Activated CD4-positive, alpha-beta T cell treated with anti-CD3 and anti-CD28 coated beads, Interleukin-2, amount 10 ng/mL, durations not matched to agents 24 days and 14 days (primary cell): Measurements from ENCODE around the gene IRGQ. TPM values are rescaled to one million over a fixed set of nuclear protein-coding genes. Genes with fewer than 3 reads are reported as not detected.

ENCODE experiments used
- DNase-seq: peaks from one replicate; pipeline ENCODE4 v3.0.0; 2022
- H3K27ac Mint-ChIP-seq: one replicate; pipeline ENCODE4 v1.8.0; 2022; ENCODE audit warnings: mild to moderate bottlenecking, mixed read lengths
- H3K27me3 Mint-ChIP-seq: one replicate; pipeline ENCODE4 v1.8.0; 2022; ENCODE audit warnings: mixed read lengths
- H3K36me3 Mint-ChIP-seq: one replicate; pipeline ENCODE4 v1.8.0; 2022; ENCODE audit warnings: low read depth, mild to moderate bottlenecking, mixed read lengths
- H3K4me1 Mint-ChIP-seq: one replicate; pipeline ENCODE4 v1.8.0; 2021; ENCODE audit warnings: mixed read lengths
- H3K4me3 Mint-ChIP-seq: one replicate; pipeline ENCODE4 v1.8.0; 2022; ENCODE audit warnings: mild to moderate bottlenecking, moderate library complexity, mixed read lengths
- H3K9me3 Mint-ChIP-seq: one replicate; pipeline ENCODE4 v1.8.0; 2021; ENCODE audit warnings: mixed read lengths
- intact Hi-C: fragments of 100-400 bp; cut with micrococcal nuclease; formaldehyde crosslinking; loops from one replicate; pipeline ENCODE4 v1.15.1; 2023
- total RNA-seq: library from RNA; stranded (reverse); gene quantifications from 2 replicates; pipeline ENCODE4 v1.2.3, GENCODE V29; 2022

Gene IRGQ
- total RNA-seq, 1 donor from 2014 or later = 31.5 TPM

DNA sequence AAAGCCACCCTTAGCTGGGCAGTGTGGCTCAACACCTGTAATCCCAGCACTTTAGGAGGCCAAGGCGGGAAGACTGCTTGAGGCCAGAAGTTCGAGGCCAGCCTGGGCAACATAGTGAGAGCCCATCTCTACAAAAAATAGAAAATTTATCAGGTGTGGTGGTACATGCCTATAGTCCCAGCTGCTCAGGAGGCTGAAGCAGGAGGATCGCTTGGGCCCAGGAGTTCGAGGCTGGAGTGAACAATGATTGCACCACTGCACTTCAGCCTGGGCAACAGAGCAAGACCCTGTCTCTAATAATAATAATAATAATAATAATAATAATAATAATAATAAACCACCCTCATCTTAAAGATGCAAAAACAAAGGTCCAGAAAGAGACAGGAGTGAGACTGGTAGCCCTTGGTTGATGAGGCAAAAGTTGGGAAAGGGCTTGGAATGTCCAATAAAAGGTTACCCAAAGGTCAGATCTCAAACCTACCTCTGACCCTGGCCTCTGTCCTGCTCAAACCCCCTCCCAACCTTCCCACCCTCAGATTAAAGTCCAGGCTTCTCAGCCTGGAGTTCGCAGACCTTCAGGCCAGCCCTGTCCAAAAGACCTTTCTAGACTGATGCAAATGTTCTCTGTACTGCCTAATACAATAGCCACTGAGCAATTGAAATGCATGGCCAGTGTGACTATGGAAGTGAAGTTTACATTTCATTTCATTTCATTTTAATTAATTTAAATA, 53.8 kb downstream of the IRGQ start:
- Mint-ChIP-seq H3K27me3 (no peaks in the 10 kb centered on the region), H3K36me3 (peaks cover 61% of the 10 kb centered on the region), H3K4me3 (no peak overlapping the region), H3K27ac (no peak overlapping the region), H3K9me3 (peaks cover 4% of the 10 kb centered on the region), H3K4me1 (no peaks in the 10 kb centered on the region)
- intact Hi-C loops = no loop called here
- no peak for DNase-seq

DNA sequence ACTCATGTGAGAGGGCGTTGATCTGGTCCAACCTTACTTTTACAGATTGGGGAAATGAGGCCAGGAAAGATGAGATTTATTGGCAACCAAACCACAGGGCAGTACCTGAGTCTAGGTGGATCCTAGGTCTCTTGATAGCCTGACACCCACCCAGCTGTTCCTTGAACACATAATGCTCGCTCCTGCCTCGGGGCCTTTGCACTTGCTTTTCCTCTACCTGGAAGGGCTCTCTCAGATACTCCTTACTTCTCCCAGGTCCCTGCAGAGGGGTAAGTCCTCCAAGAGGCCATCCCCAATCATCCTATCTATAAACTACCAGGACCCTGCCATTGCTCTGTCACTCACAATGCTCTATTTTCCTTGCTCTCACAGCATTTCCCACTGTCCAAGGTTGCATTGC, 55.6 kb downstream of the IRGQ start:
- no peak for DNase-seq
- Mint-ChIP-seq H3K4me1 (peaks cover 2% of the 10 kb centered on the region), H3K36me3 (peaks cover 62% of the 10 kb centered on the region), H3K27me3 (no peaks in the 10 kb centered on the region), H3K4me3 (no peak overlapping the region), H3K9me3 (peaks cover 4% of the 10 kb centered on the region), H3K27ac (no peak overlapping the region)
- intact Hi-C loops = no loop called here

DNA sequence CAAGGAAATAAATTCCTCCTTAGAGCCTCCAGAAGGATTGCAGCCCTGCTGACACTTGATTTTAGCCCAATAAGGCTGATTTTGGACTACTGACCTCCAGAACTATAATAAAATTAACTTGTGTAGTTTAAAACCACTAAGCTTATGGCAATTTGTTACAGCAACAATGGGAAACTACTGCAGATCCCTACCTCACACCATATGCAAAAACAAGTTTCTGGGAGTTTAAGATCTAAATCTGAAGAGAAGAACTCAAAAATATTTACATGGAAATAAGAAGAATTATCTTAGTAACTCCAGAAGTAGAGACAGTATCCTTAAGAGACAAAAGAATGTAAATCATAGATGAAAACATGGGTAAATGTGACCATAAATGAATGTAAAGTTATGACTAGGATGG, 57.0 kb downstream of the IRGQ start:
- Mint-ChIP-seq H3K27me3 (no peaks in the 10 kb centered on the region), H3K27ac (no peak overlapping the region), H3K4me1 (peaks cover 6% of the 10 kb centered on the region), H3K4me3 (no peak overlapping the region), H3K36me3 (peaks cover 53% of the 10 kb centered on the region), H3K9me3 (peaks cover 4% of the 10 kb centered on the region)
- no peak for DNase-seq
- intact Hi-C loops = no loop called here

DNA sequence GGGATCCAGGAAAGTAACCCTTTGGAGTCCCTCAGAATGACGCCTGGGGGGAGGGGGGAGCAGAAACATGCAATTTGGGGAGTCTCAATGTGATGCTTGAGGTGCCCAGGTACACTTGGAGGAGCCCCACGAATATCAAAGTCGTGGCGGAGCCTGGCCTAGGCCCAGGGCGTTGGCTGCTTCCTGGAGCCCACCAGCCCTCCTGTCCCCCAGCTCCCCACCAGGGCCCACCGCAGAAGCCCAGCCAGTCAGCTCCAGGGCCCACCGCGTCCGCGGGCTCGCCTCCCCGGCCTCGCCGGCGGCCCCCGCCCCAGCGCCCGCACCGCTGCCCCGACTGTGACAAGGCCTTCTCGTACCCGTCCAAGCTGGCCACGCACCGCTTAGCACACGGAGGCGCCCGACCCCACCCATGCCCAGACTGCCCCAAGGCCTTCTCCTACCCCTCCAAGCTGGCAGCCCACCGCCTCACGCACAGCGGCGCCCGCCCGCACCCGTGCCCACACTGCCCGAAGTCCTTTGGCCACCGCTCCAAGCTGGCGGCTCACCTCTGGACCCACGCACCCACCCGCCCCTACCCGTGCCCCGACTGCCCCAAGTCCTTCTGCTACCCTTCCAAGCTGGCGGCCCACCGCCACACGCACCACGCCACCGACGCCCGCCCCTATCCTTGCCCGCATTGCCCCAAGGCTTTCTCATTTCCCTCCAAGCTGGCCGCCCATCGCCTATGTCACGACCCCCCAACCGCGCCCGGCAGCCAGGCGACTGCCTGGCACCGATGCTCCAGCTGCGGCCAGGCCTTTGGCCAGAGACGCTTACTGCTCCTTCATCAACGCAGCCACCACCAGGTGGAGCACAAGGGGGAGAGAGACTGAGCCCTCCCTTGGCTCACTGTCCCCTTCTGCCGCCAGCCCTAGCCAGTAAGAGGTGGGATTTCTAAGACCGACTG, 60.8 kb downstream of the IRGQ start:
- peaks cover 18% of the 10 kb centered on the region for H3K4me1 Mint-ChIP-seq
- peak; percentile 71 for DNase-seq
- peaks cover 28% of the 10 kb centered on the region for H3K36me3 Mint-ChIP-seq
- intact Hi-C loops = loop anchor here (1.0 to 5.0 kb wide), 2 partner anchors 133 to 232 kb away; no protein-coding TSS in a partner anchor
- H3K27ac Mint-ChIP-seq = peak overlapping the region; percentile 80
- H3K9me3 Mint-ChIP-seq = peaks cover 4% of the 10 kb centered on the region
- H3K27me3 Mint-ChIP-seq = no peaks in the 10 kb centered on the region
- peak overlapping the region; percentile 53 for H3K4me3 Mint-ChIP-seq

Other genes with a start within 250 kb of the IRGQ start
- gene CD177, start 242.4 kb downstream of the IRGQ start, total RNA-seq = not detected in 2 replicates
- not detected in 2 replicates for gene TEX101, start 181.2 kb downstream of the IRGQ start, total RNA-seq
- 3.6 and 4.1 TPM in 2 replicates for gene LYPD3, start 130.5 kb downstream of the IRGQ start, total RNA-seq
- gene PHLDB3, start 91.4 kb downstream of the IRGQ start, total RNA-seq = 26.3 and 26.7 TPM in 2 replicates
- gene ETHE1, start 68.9 kb downstream of the IRGQ start, total RNA-seq = 59.3 and 59.7 TPM in 2 replicates
- gene ZNF575, start 62.9 kb downstream of the IRGQ start, total RNA-seq = 1.8 and 2.4 TPM in 2 replicates
- 27.5 and 29.6 TPM in 2 replicates for gene XRCC1, start 20.6 kb downstream of the IRGQ start, total RNA-seq
- 7.9 and 9.9 TPM in 2 replicates for gene PINLYP, start 20.3 kb downstream of the IRGQ start, total RNA-seq
- gene ZNF576, start 461 bp upstream of the IRGQ start, total RNA-seq = 14.4 and 15.3 TPM in 2 replicates
- gene SRRM5, start 16.0 kb upstream of the IRGQ start, total RNA-seq = 0.19 and 0.37 TPM in 2 replicates
- 18.1 and 19.4 TPM in 2 replicates for gene ZNF428, start 23.5 kb upstream of the IRGQ start, total RNA-seq
- gene CADM4, start 43.7 kb upstream of the IRGQ start, total RNA-seq = 0.28 and 0.44 TPM in 2 replicates
- gene PLAUR, start 74.0 kb upstream of the IRGQ start, total RNA-seq = 13.8 and 14.9 TPM in 2 replicates
- not detected in 2 replicates for gene IRGC, start 119.9 kb upstream of the IRGQ start, total RNA-seq
- 83.9 and 86.6 TPM in 2 replicates for gene SMG9, start 158.8 kb upstream of the IRGQ start, total RNA-seq
- gene KCNN4, start 184.8 kb upstream of the IRGQ start, total RNA-seq = 165 and 172 TPM in 2 replicates
- 0.26 and 0.42 TPM in 2 replicates for gene LYPD5, start 206.3 kb upstream of the IRGQ start, total RNA-seq
- 4.0 and 5.7 TPM in 2 replicates for gene ZNF283, start 231.2 kb upstream of the IRGQ start, total RNA-seq